HepG2 (cell line): ENCODE results near the gene POC1B. TPM values are rescaled to one million over a fixed set of nuclear protein-coding genes. Genes with fewer than 3 reads are reported as not detected.
A peak's percentile ranks its signal among the peaks of the same experiment; 100 is the strongest.

Experiments used
- ARNT2 ChIP-seq: sonication (generic); formaldehyde crosslinking; IDR thresholded peaks from 2 replicates; pipeline ENCODE4 v1.8.0; 2022; ENCODE audit warnings: mild to moderate bottlenecking, low read depth, missing genetic modification reagents, moderate library complexity
- CBX5 ChIP-seq: sonication (generic); formaldehyde crosslinking; IDR thresholded peaks from 2 replicates; pipeline ENCODE4 v1.4.0; 2020; ENCODE audit warnings: missing genetic modification reagents, borderline replicate concordance
- CREB1 ChIP-seq, 2 experiments: fragments of 450-650 bp in 1 of 2; IDR thresholded peaks; 2 replicates each; pipeline ENCODE4 v1.6.1; 2016 to 2017; ENCODE audit warnings: control low read depth in 1 of 2, mild to moderate bottlenecking in 1 of 2, missing compliant biosample characterization in 1 of 2, missing genetic modification characterization in 1 of 2
- CREM ChIP-seq, 2 experiments: sonication (generic) in 1 of 2; formaldehyde crosslinking in 1 of 2; IDR thresholded peaks; 2 replicates each; pipeline versions ENCODE4 v1.4.0 to v1.6.1; 2016 to 2020; ENCODE audit warnings: antibody characterized with exemption in 1 of 2, mild to moderate bottlenecking in 1 of 2, missing genetic modification reagents in 1 of 2
- GATAD1 ChIP-seq: IDR thresholded peaks from 2 replicates; pipeline ENCODE4 v1.6.1; 2016; ENCODE audit warnings: missing genetic modification reagents, missing compliant biosample characterization
- IRF2 ChIP-seq: IDR thresholded peaks from 2 replicates; pipeline ENCODE4 v1.6.1; 2018; ENCODE audit warnings: missing genetic modification reagents, missing compliant biosample characterization
- PITX1 ChIP-seq: sonication (generic); formaldehyde crosslinking; IDR thresholded peaks from 2 replicates; pipeline ENCODE4 v1.5.1; 2020; ENCODE audit warnings: mild to moderate bottlenecking, missing genetic modification reagents
- RXRB ChIP-seq: IDR thresholded peaks from 2 replicates; pipeline ENCODE4 v1.6.1; 2016; ENCODE audit warnings: borderline replicate concordance, missing genetic modification reagents, missing compliant biosample characterization
- SKIL ChIP-seq: sonication (generic); formaldehyde crosslinking; IDR thresholded peaks from 2 replicates; pipeline ENCODE4 v1.8.0; 2022; ENCODE audit warnings: missing genetic modification reagents, mild to moderate bottlenecking, moderate library complexity, borderline replicate concordance
- STAT6 ChIP-seq: sonication (generic); formaldehyde crosslinking; IDR thresholded peaks from 2 replicates; pipeline ENCODE4 v1.4.0; 2020; ENCODE audit warnings: missing genetic modification reagents, mild to moderate bottlenecking, borderline replicate concordance
- TBX3 ChIP-seq: fragments of 450-650 bp; IDR thresholded peaks from 2 replicates; pipeline ENCODE4 v1.6.1; 2017; ENCODE audit warnings: antibody characterized with exemption, mild to moderate bottlenecking, inconsistent platforms, borderline replicate concordance
- TEAD3 ChIP-seq: optimal IDR thresholded peaks from 2 replicates; pipeline ENCODE3; 2016; ENCODE audit warnings: borderline replicate concordance
- TSC22D2 ChIP-seq: sonication (generic); formaldehyde crosslinking; IDR thresholded peaks from 2 replicates; pipeline ENCODE4 v1.5.1; 2020; ENCODE audit warnings: missing genetic modification reagents, mild to moderate bottlenecking, borderline replicate concordance
- ZC3H4 ChIP-seq: sonication (generic); formaldehyde crosslinking; IDR thresholded peaks from 2 replicates; pipeline ENCODE4 v1.4.0; 2020; ENCODE audit warnings: missing genetic modification reagents, borderline replicate concordance
- ZIK1 ChIP-seq: sonication (generic); formaldehyde crosslinking; IDR thresholded peaks from 2 replicates; pipeline ENCODE4 v1.5.0; 2020; ENCODE audit warnings: mild to moderate bottlenecking, low read depth, missing genetic modification reagents, borderline replicate concordance
- ZNF17 ChIP-seq: sonication (generic); formaldehyde crosslinking; IDR thresholded peaks from 2 replicates; pipeline ENCODE4 v1.5.0; 2020; ENCODE audit warnings: mild to moderate bottlenecking, missing genetic modification reagents
- ZNF282 ChIP-seq: fragments of 450-650 bp; IDR thresholded peaks from 2 replicates; pipeline ENCODE4 v1.6.1; 2018; ENCODE audit not compliant: partially characterized antibody
- ZNF337 ChIP-seq: sonication (generic); formaldehyde crosslinking; IDR thresholded peaks from 2 replicates; pipeline ENCODE4 v1.5.1; 2020; ENCODE audit warnings: missing genetic modification reagents, low read depth, mild to moderate bottlenecking, borderline replicate concordance
- ZNF496 ChIP-seq: sonication (generic); formaldehyde crosslinking; IDR thresholded peaks from 2 replicates; pipeline ENCODE4 v1.8.1; 2023; ENCODE audit warnings: mild to moderate bottlenecking, moderate library complexity, missing genetic modification reagents; ENCODE audit not compliant: insufficient replicate concordance
- ZNF747 ChIP-seq: sonication (generic); formaldehyde crosslinking; IDR thresholded peaks from 2 replicates; pipeline ENCODE4 v1.8.1; 2023; ENCODE audit warnings: missing genetic modification reagents, mild to moderate bottlenecking, borderline replicate concordance
- ZNF776 ChIP-seq: sonication (generic); formaldehyde crosslinking; IDR thresholded peaks from 2 replicates; pipeline ENCODE4 v1.4.0; 2020; ENCODE audit warnings: mild to moderate bottlenecking, missing genetic modification reagents
- polyA plus RNA-seq, 8 experiments: library from polyadenylated mRNA; depleted of rRNA in 3 of 8; stranded (reverse) in 7 of 8; unstranded in 1 of 8; fragments of >200 nt; fragmentation: Illumina TruSeq in 4 of 8; extraction: Trizol in 4 of 8; gene quantifications; 2 replicates each; pipeline versions ENCODE4 v1.2.1 to v1.2.3, GENCODE V29; 2011 to 2016; ENCODE audit warnings: low read depth in 4 of 8, missing spikeins in 1 of 8, mixed read lengths in 1 of 8; ENCODE audit not compliant: insufficient read depth in 1 of 8
- total RNA-seq, 5 experiments: library from RNA; depleted of rRNA; stranded (reverse); fragments of >200 nt; fragmentation: Illumina TruSeq; extraction: Trizol; gene quantifications; 2 replicates each; pipeline ENCODE4 v1.2.3, GENCODE V29; 2016; ENCODE audit warnings: low read depth in 1 of 5
- TF ChIP-seq, protein P1 (sequence below): sonication (generic); formaldehyde crosslinking; IDR thresholded peaks from 2 replicates; pipeline ENCODE4 v1.8.0; 2022; ENCODE audit warnings: mild to moderate bottlenecking, missing genetic modification reagents

The POC1B gene
- total and polyA plus RNA-seq, 2 of the 13 experiments (the other 11 are each of a cell fraction or from before 2014, with no cell fraction given): 9.3 to 11.0 TPM

DNA sequence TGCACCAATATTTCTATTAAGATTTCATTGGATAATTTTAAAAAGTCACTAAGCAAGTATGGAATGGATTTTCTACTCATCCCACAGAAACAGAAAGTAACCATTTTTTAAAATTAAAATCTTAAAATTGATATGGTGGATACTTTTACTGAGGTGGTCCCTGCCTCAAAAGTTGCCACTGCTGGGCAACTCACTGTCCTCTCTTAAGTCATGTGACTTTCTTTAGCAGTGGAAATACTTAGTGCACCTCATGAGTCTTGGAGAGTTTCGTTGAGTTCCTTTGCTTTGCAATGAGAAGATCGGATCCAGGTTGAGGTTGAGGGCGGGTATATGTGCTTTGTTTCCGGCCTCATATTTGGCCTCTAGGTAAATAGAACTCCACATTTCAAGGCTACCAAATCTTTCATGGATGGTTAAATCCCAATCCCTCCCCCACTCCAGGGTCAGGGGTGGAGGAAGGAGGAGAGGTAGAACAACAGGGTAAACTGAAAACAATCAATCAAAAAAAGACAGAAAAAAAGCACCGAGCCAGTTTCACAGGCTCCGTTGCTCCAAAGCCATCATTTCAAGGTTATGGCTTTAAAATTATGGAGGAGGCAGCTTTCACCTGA, 134.0 kb downstream of the POC1B start (continued):
- TF ChIP-seq STAT6 (CRISPR knock-in tag) (no peak), ZNF747 (CRISPR knock-in tag) (no peak), IRF2 (peak; percentile 29; the same call in 1 of the 2 replicates), ZNF337 (no peak), CREM (IDR thresholded peaks at IDR 0.05) (peak; percentile 69), CREM (CRISPR knock-in tag; IDR thresholded peaks at IDR 0.05) (no peak), TEAD3 (CRISPR knock-in tag) (peak; percentile 79), CBX5 (no peak), TBX3 (no peak), ARNT2 (CRISPR knock-in tag) (no peak), SKIL (no peak), GATAD1 (CRISPR knock-in tag) (peak; percentile 31; the same call in 1 of the 2 replicates), PITX1 (CRISPR knock-in tag) (peak; percentile 68), TSC22D2 (no peak), ZNF776 (no peak), CREB1 (IDR thresholded peaks at IDR 0.05) (no peak), CREB1 (CRISPR knock-in tag; IDR thresholded peaks at IDR 0.05) (no peak), ZC3H4 (CRISPR knock-in tag) (no peak), ZNF496 (CRISPR knock-in tag) (no peak), ZIK1 (no peak), RXRB (CRISPR knock-in tag) (peak; percentile 83), ZNF282 (no peak), ZNF17 (CRISPR knock-in tag) (no peak)
- TF ChIP-seq, protein P1, sequence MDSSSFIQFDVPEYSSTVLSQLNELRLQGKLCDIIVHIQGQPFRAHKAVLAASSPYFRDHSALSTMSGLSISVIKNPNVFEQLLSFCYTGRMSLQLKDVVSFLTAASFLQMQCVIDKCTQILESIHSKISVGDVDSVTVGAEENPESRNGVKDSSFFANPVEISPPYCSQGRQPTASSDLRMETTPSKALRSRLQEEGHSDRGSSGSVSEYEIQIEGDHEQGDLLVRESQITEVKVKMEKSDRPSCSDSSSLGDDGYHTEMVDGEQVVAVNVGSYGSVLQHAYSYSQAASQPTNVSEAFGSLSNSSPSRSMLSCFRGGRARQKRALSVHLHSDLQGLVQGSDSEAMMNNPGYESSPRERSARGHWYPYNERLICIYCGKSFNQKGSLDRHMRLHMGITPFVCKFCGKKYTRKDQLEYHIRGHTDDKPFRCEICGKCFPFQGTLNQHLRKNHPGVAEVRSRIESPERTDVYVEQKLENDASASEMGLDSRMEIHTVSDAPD (CRISPR knock-in tag): 0 out of 2 replicates have a peak, but pooled peaks have one; percentile 31
